HG02759 (cell line): ENCODE results near the gene DNAJC18.
"Not testable (repeated sequence)": the region's sequence is repeated elsewhere in the genome, so short reads cannot be mapped to it uniquely, and the experiment has no call there.

Source experiments
- ATAC-seq: cut with Tn5 transposase; IDR thresholded peaks from one replicate; pipeline ENCODE4 v1.9.1; 2021; ENCODE audit warnings: mild to moderate bottlenecking, moderate library complexity; ENCODE audit not compliant: unreplicated experiment

DNAJC18 gene

DNA sequence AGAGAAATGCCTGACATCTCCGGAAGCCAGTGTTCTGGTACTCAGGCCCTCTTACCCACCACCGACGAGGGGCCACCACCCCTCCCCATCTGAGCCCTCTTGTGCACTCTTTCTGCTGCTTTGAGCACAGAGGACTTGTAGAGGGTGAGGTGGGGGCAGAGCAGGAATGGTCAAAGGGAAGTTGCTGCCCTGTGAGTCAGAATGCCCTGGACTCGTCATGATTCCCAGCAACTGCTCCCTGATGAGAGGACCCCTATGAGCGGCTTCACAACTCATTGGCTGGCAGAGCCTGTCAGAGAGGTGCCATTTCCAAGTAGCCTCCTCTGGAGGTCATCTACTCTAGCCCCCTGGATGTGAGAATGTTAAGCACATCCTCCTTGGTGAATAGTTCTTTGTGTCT, 22.4 kb upstream of the DNAJC18 start:
- no peak for ATAC-seq

DNA sequence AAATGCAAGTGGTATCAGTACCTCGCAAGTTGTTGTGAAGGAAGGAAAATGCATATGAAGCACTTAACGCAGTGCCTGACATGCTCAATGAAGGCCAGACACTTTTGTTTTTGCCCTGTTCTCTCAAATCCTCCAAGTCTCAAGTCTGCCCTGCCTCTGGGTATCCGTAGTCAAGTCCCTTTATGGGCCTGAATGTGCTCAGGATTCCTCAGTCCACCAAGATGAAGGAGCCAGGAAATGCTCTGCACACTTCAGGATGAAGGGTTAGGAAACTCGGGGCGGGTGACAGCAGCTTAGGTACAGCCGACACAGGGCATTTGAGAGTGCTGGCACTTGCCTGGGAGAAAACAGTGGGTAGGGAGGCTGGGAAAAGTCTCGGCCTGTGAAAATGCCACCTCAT, 21.9 kb upstream of the DNAJC18 start:
- no peak for ATAC-seq

DNA sequence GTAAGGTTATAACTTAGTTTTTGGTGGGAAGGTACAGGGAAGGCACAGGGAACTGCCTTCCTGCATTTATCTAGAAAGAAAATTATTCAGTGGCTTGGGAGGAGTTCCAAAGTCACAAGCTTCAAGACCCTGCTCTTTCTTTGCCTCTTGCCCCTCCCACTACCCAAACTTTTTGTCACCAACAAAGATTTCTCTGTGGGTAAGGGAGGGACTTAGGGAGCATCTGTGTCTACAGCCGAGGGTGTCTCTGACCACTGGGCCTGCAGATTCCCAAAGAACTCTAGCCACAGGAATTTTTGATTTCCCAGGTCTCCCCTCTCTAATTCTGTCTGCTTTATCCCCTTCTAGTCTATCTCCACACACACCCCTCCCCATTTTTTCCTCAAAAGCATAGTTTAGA, 21.1 kb upstream of the DNAJC18 start:
- ATAC-seq: no peak

DNA sequence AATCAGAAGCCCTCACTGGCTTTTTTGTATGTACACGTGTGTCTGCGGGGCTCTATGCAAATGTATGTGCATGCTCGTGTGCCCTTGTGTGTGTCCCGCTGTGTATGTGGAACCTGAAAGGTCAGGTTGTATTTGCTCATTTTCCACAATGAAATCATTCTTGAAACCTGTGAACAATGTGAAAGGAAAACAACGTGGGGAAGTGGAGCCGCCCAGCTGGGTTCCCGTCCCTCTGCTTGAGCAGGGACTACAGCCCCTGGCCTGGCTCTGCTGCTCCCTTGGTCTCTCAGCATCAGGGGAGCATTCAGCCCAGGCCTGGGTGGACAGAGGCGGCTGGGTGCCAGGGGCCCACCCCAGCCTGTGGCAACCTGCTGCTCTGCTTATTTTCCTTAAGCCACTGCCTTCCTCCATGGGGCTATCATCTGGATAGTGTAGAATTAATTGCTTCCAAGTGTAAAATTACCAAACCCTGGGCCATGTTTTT, 20.2 kb upstream of the DNAJC18 start:
- no peak for ATAC-seq

- ATAC-seq: peak; percentile 63
Measured at GRCh38 chr5:139458580-139459407, 19.5 kb upstream of the DNAJC18 start.

DNA sequence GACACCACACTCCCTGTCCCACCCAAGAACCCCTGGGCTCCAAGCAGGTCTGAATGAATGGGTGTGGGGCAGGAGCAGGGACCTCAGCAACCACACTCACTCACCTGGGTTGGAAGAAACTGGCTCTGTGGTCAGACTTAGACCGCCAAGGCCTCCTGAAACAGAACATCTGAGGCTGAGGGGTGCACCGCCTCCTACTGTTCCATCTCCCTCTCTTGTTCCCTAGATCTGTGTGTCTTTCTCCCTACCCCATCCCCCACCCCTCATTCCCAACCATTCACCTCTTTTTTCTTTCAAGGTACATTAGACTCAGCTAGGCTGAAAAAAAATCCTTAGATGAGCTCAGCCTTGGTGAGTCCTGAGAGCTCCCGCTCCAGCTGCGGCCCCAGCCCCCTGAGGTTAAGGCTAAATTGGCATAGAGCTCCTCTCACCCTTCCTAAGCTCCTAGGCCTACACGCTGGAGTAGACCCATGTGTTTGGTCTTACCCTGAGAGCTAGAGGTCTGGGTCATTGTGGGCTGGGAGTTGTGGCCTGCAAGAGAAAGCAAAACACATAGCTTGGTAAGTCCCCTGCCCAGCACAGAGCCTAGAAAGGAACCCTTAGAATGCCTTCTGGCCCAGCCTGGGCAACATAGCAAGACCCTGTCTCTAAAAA, 18.5 kb upstream of the DNAJC18 start:
- no peak for ATAC-seq

GRCh38 chr5:139457241-139457640, 17.9 kb upstream of the DNAJC18 start:
- ATAC-seq: no peak

- ATAC-seq: no peak
Measured at GRCh38 chr5:139456776-139457175, 17.5 kb upstream of the DNAJC18 start.

DNA sequence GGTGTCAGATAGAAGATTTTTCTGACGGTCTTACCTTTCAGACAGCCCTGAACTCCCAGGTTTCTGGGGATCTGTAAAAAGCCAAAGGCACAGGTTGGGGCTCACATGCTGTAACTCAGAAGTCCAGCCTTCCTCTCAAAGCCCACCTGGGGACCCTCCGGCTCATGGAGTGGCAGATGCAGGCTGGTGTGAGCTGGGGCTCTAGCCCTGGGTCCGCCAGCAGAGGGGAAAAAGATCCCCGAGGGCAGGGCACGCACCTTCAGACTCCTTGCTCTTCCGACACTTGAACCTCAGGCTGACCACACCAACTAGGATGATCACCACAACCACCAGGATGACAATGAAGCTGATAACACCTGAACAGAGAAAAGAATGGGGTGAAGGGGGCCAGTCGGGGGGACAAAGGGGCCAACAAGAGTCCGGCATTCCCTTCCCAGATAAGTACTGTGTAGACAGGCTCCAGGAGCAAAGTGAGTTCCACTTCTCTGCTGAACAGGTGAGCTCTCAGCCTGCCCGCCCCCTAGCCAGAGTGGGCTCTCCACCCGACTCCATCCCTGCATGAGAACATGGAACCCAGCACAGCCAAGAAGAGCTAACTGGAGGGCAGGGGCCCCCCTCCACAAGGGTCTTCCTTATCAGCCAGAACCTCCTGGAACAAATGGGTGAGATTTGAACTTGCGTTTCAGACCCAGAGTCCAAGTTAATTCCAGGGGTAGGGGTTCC, 15.4 kb upstream of the DNAJC18 start:
- no peak for ATAC-seq

- ATAC-seq: no peak
Measured at GRCh38 chr5:139453683-139454567, 14.6 kb upstream of the DNAJC18 start.

- ATAC-seq: no peak
Measured at GRCh38 chr5:139451878-139452660, 12.7 kb upstream of the DNAJC18 start.

DNA sequence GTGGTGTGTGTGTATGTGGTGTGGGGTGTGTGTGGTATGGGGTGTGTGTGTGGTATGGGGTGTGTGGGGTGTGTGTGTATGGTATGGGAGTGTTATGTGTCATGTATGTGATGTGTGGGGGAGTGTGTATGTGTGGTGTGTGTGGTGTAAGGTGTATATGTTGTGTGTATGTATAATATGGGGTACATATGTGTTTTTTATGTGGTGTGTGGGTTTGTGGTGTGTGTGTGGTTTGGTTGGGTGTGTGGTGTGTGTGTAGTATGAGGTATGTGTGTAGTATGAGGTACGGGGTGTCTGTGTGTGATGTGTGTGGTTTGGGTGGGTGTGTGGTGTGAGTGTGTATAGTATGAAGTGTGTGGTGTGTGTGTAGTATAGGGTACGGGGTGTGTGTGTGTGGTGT, 11.9 kb upstream of the DNAJC18 start:
- ATAC-seq: no peak

- peak; percentile 70 for ATAC-seq
Measured at GRCh38 chr5:139446956-139447779, 7.8 kb upstream of the DNAJC18 start.

DNA sequence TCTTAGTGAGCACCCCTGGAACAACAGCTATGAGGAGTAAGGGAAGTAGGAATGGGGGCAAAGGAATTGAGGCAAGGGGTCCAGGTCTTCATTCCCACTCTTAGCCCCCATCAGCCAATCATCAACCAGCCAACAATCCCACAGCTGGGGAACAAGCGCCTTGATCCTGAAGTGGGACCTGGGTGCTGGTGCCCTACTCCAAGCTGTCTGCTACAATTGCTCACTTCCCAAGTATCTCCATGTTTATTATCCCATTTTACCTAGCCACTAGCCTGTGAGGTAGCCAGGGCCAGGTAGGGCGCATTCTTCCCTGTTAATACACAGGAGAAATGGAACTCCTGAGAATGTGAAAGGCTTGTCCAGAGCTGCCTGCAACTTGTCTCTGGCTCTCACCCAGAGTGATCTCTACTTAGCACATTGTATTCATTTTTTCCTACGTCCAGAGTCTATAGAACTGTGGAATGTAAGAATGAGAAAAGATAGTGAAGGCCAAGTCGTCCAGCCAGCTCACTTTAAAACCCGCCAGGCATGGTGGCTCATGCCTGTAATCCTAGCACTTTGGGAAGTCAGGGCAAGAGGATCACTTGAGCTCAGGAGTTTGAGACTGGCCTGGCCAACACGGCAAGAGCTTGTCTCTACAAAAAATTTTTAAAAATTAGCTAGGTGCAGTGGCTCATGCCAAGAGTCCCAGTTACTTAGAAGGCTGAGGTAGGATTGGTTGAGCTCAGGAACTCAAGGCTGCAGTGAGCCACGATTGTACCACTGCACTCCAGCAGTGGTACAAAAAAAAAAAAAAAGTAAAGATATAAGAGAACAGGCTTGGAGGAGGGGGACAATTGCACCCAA, 6.2 kb upstream of the DNAJC18 start:
- no peak for ATAC-seq

DNA sequence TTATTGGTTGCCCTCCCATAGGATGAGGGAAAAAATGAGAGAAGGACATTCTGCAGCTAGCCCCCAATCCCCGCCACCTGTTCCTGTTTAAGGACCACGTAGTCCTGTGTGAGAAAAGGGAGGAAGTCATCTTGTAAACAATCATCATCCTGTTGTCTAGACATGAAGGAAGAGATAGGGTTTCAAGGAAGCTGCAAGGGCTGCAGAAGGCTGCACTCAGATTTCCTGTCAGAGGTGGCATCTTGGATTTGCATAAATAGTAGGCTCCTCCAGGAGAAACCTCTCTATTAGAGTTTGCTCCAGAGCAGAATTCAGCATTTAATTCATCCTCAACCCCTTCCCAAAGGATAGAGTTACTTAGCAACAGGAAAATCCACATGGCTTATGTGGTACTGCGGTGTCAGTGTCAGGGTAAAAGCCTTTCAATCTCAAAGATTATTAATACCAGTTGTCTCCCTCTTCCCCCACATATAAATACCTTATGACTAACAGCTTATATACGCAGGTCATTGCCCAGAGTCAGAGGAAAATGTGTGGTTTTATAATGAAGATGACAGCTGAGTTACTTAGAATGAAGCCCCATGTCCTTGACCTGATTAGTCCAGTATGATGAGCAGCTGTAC, 4.6 kb upstream of the DNAJC18 start:
- ATAC-seq: no peak

DNA sequence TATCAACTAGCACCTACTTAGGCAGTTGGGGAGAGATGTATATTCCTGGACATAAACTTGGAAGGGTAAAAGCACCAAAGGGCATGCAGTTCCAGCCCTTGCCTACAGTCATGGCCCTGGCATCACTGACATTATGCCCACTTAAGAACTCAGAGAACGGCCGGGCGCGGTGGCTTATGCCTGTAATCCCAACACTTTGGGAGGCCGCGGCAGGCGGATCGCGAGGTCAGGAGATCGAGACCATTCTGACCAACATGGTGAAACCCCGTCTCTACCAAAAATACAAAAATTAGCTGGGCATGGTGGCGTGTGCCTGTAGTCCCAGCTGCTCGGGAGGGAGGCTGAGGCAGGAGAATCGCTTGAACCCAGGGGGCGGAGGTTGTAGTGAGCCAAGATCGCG, 1.1 kb upstream of the DNAJC18 start:
- ATAC-seq: not testable (repeated sequence)

- no peak for ATAC-seq
Measured at GRCh38 chr5:139438707-139439012, 665 bp downstream of the DNAJC18 start.

- ATAC-seq: no peak
Measured at GRCh38 chr5:139435676-139436075, 3.6 kb downstream of the DNAJC18 start.
